ENCODE data around the gene COL4A6. TPM values are rescaled to one million over a fixed set of nuclear protein-coding genes. Genes with fewer than 3 reads are reported as not detected.

The COL4A6 gene
- total and polyA plus RNA-seq, 10 donors, result 0.15 to 4.8 (median 0.84) TPM

GRCh38 chrX:108131471-108131870, 306.8 kb downstream of the COL4A6 start:
- no peak for DNase-seq
- no peak overlapping the region for H3K27ac ChIP-seq
- no peaks in the 10 kb centered on the region for H3K4me1 ChIP-seq
- H3K27me3 ChIP-seq (replicated peaks in 1 of 7), result no peaks in the 10 kb centered on the region
- no peaks in the 10 kb centered on the region for H3K9me3 ChIP-seq
- TF ChIP-seq POLR2A (IDR thresholded peaks at IDR 0.05), result no peak
- no peak for TF ChIP-seq POLR2AphosphoS5 (IDR thresholded peaks at IDR 0.05)
- no peak for TF ChIP-seq CTCF (IDR thresholded peaks at IDR 0.05 in 8 of 11, conservative IDR thresholded peaks at IDR 0.05 in 3 of 11)
- intact Hi-C loops (cut with DNase I; ENCODE audit: low total_unique reads), result no loop called here
- WGBS, 5 donors, result 55 to 67% (median 57%) methylated on average over 2 of the region's 2 CpGs
- peaks cover 0 to 84% (median 4%) of the 10 kb centered on the region in 6 donors for H3K36me3 ChIP-seq
- no peak overlapping the region for H3K4me3 ChIP-seq

- Histone ChIP-seq H3K9me3 (no peaks in the 10 kb centered on the region), H3K4me1 (no peaks in the 10 kb centered on the region), H3K27me3 (replicated peaks in 1 of 7) (no peaks in the 10 kb centered on the region), H3K36me3 (peaks cover 0 to 82% (median 4%) of the 10 kb centered on the region in 6 donors), H3K4me3 (no peak overlapping the region), H3K27ac (no peak overlapping the region)
- DNase-seq, result no peak
- intact Hi-C loops (cut with DNase I; ENCODE audit: low total_unique reads), result no loop called here
- TF ChIP-seq POLR2A (IDR thresholded peaks at IDR 0.05) (no peak), CTCF (IDR thresholded peaks at IDR 0.05 in 8 of 11, conservative IDR thresholded peaks at IDR 0.05 in 3 of 11) (no peak), POLR2AphosphoS5 (IDR thresholded peaks at IDR 0.05) (no peak)
- 80 to 100% (median 85%) methylated on average over 1 of the region's 1 CpG for WGBS, 5 donors
These were observed 307.3 kb downstream of the COL4A6 start for GRCh38 chrX:108130889-108131288.

DNA sequence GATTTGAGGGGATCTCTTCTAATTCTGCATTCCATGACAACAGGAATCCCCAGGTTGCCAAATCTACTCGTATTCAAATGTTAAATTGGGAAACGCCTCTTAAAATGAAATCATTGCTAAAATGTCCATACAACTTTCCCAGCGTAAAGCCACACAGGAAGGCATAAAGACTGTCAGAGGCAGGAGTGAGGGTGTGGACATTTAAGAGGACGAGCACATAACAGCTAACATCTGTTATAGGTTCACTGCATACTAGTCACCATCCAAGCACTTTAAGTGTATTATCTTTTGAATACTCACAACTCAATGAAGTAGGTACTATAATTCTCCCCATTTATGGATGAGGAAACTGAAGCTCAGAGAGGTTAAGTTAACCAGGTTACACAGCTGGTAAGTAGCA, 311.1 kb downstream of the COL4A6 start:
- 71 to 90% (median 73%) methylated on average over 4 of the region's 4 CpGs for WGBS, 5 donors
- intact Hi-C loops (cut with DNase I; ENCODE audit: low total_unique reads), result no loop called here

DNA sequence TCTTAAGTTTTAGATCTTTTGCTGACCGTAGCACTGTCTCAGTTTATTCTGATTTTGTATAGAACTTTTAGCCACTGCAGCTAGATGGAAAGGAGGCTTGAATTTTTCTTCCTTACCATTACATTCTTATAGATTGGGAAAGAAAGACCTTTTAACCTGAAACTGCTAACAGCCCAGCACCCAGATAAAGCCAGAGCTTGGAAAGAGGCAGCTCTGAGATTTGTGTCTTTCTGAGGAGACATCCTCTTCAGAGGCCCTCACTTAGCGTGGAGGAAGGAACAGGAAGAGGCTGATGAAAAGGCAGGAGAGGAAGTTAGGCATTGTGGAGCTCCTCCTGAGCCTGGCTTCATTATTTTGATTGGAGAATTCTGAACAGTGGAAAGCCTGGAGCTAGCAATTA, 311.6 kb downstream of the COL4A6 start:
- H3K27ac ChIP-seq, result no peak overlapping the region
- peaks cover 0 to 42% (median 4%) of the 10 kb centered on the region in 6 donors for H3K36me3 ChIP-seq
- TF ChIP-seq CTCF (IDR thresholded peaks at IDR 0.05 in 8 of 11, conservative IDR thresholded peaks at IDR 0.05 in 3 of 11), result no peak
- TF ChIP-seq POLR2A (IDR thresholded peaks at IDR 0.05), result no peak
- no peak for TF ChIP-seq POLR2AphosphoS5 (IDR thresholded peaks at IDR 0.05)
- no peak overlapping the region for H3K4me3 ChIP-seq
- no peaks in the 10 kb centered on the region for H3K4me1 ChIP-seq
- H3K9me3 ChIP-seq, result no peaks in the 10 kb centered on the region
- intact Hi-C loops (cut with DNase I; ENCODE audit: low total_unique reads), result no loop called here
- H3K27me3 ChIP-seq (replicated peaks in 1 of 7), result no peaks in the 10 kb centered on the region
- no peak for DNase-seq
- 48 to 77% (median 62%) methylated on average over 2 of the region's 2 CpGs for WGBS, 5 donors

More for the DNA sequence above, 311.1 kb downstream of the COL4A6 start:
- no peak overlapping the region for H3K27ac ChIP-seq
- no peak for TF ChIP-seq CTCF (IDR thresholded peaks at IDR 0.05 in 8 of 11, conservative IDR thresholded peaks at IDR 0.05 in 3 of 11)
- no peak for TF ChIP-seq POLR2AphosphoS5 (IDR thresholded peaks at IDR 0.05)
- no peak for TF ChIP-seq POLR2A (IDR thresholded peaks at IDR 0.05)
- peaks cover 0 to 47% (median 4%) of the 10 kb centered on the region in 6 donors for H3K36me3 ChIP-seq
- no peaks in the 10 kb centered on the region for H3K4me1 ChIP-seq
- no peak for DNase-seq
- H3K27me3 ChIP-seq (replicated peaks in 1 of 7), result no peaks in the 10 kb centered on the region
- no peaks in the 10 kb centered on the region for H3K9me3 ChIP-seq
- no peak overlapping the region for H3K4me3 ChIP-seq
